ENCODE results near the gene DMD.

Gene DMD

GRCh38 chrX:32116047-32116446 is 1095.3 kb downstream of the DMD start:
- TF ChIP-seq TAF1 (IDR thresholded peaks at IDR 0.05; ENCODE audit: borderline replicate concordance, insufficient read depth, low read length) = no peak

- TF ChIP-seq REST (IDR thresholded peaks at IDR 0.05; ENCODE audit: insufficient read depth in 1 of 2, low read depth in 2 of 2, low read length in 2 of 2) (no peak), TAF1 (IDR thresholded peaks at IDR 0.05; ENCODE audit: borderline replicate concordance, insufficient read depth, low read length) (no peak), FOXP2 (optimal IDR thresholded peaks at IDR 0.05; ENCODE audit: borderline replicate concordance, extremely low read depth, extremely low read length, insufficient read depth) (no peak), POLR2AphosphoS5 (IDR thresholded peaks at IDR 0.05; ENCODE audit: low read depth, low read length) (no peak), SIN3A (IDR thresholded peaks at IDR 0.05; ENCODE audit: borderline replicate concordance, insufficient read depth, low read length) (no peak)
These were observed 1123.7 kb downstream of the DMD start for GRCh38 chrX:32087663-32088062.

DNA sequence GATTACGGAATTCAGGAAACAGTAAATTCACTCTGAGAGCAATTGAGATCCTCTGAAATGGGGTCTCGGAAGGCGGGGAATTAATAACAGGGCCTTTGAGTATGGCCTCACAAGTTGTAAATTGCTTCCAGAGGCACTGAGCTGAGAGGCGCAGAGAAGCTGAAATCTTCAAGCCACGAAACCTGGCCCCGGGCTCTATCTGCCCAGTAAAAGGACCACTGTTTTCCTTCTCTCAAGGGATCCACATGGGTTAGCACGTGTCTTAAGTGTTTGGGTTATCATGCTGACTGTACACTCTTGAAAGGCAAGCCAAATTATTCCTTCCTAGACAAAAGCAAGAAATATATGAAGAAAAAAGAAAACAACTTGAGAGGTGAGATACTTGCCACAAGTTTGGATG is 1126.6 kb downstream of the DMD start:
- TF ChIP-seq REST (IDR thresholded peaks at IDR 0.05; ENCODE audit: insufficient read depth in 1 of 2, low read depth in 2 of 2, low read length in 2 of 2) (no peak), SIN3A (IDR thresholded peaks at IDR 0.05; ENCODE audit: borderline replicate concordance, insufficient read depth, low read length) (no peak), TAF1 (IDR thresholded peaks at IDR 0.05; ENCODE audit: borderline replicate concordance, insufficient read depth, low read length) (no peak), FOXP2 (optimal IDR thresholded peaks at IDR 0.05; ENCODE audit: borderline replicate concordance, extremely low read depth, extremely low read length, insufficient read depth) (no peak), POLR2AphosphoS5 (IDR thresholded peaks at IDR 0.05; ENCODE audit: low read depth, low read length) (no peak)

DNA sequence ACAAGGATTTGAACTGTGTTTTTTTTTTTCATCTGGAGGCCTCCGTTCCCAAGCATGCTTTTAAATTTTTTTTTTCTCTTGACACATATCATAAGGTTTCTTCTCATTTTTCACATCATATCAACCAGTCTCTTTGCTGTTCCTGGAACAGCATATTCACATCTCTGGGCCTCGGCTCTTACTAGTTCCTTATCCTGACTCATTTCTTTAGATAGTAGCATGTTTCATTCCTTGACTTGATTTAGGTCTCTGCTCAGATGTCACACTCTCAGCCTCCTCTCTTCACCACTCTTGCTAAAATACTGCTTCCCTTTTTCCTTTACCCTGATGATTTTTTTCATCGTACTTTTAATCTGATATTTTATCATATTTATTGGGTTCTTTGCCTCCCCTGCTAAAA is 1163.1 kb downstream of the DMD start:
- TF ChIP-seq REST (IDR thresholded peaks at IDR 0.05; ENCODE audit: insufficient read depth in 1 of 2, low read depth in 2 of 2, low read length in 2 of 2) (no peak), FOXP2 (optimal IDR thresholded peaks at IDR 0.05; ENCODE audit: borderline replicate concordance, extremely low read depth, extremely low read length, insufficient read depth) (no peak), POLR2AphosphoS5 (IDR thresholded peaks at IDR 0.05; ENCODE audit: low read depth, low read length) (no peak), TAF1 (IDR thresholded peaks at IDR 0.05; ENCODE audit: borderline replicate concordance, insufficient read depth, low read length) (no peak), SIN3A (IDR thresholded peaks at IDR 0.05; ENCODE audit: borderline replicate concordance, insufficient read depth, low read length) (no peak)

DNA sequence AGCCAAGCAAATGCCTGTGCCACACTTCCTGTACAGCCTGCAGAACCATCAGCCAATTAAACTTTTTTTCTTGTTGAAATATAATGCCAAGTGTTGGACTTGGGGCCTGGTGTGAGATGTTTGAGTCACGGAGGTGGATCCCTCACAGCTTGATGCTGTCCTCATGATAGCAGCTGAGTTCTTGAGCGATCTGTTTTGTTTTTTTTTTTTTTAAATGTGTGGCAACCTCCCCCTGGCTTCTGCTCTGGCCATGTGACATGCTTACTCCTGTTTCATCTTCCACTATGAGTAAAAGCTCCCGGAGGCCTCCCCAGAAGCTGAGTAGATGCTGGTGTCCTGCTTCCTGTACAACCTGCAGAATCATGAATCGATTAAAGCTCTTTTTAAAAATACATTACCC is 1166.2 kb downstream of the DMD start:
- TF ChIP-seq TAF1 (IDR thresholded peaks at IDR 0.05; ENCODE audit: borderline replicate concordance, insufficient read depth, low read length) = no peak
- TF ChIP-seq REST (IDR thresholded peaks at IDR 0.05; ENCODE audit: insufficient read depth in 1 of 2, low read depth in 2 of 2, low read length in 2 of 2) = no peak
- TF ChIP-seq FOXP2 (optimal IDR thresholded peaks at IDR 0.05; ENCODE audit: borderline replicate concordance, extremely low read depth, extremely low read length, insufficient read depth) = no peak
- no peak for TF ChIP-seq SIN3A (IDR thresholded peaks at IDR 0.05; ENCODE audit: borderline replicate concordance, insufficient read depth, low read length)
- TF ChIP-seq POLR2AphosphoS5 (IDR thresholded peaks at IDR 0.05; ENCODE audit: low read depth, low read length) = no peak
